IMR-90 (cell line): ENCODE results near the gene KRT6A. TPM values are rescaled to one million over a fixed set of nuclear protein-coding genes. Genes with fewer than 3 reads are reported as not detected.

Experiments used
- ATAC-seq: fragments of 200-7000 bp; cut with Tn5 transposase; 2 replicates; pipeline ENCODE4 v1.9.1; 2020; ENCODE audit warnings: low read depth, mild to moderate bottlenecking, moderate library complexity
- BruUV-seq: library from RNA; stranded (reverse); fragments of 400-500 nt; replicated peaks from 2 replicates; lab custom pipeline; 2021; lab: Mats Ljungman, UMichigan
- CTCF ChIA-PET: fragments of 300-600 bp; formaldehyde crosslinking; extraction: SDS; loops from one replicate; lab custom pipeline; 2021; ENCODE audit warnings: antibody characterized with exemption; lab: Yijun Ruan, JAX
- POLR2A ChIA-PET: fragments of 300-600 bp; sonication (Branson Sonifier 250); formaldehyde crosslinking; loops from one replicate; lab custom pipeline; 2022; ENCODE audit warnings: antibody characterized with exemption; ENCODE audit not compliant: unreplicated experiment; lab: Charles Lee
- DNase-seq: peaks from one replicate; pipeline ENCODE4 v3.0.0; 2013
- H2AFZ ChIP-seq: replicated peaks from 2 replicates; pipeline ENCODE3; 2013; ENCODE audit warnings: low read length, mild to moderate bottlenecking; ENCODE audit not compliant: poor library complexity
- H2AK5ac ChIP-seq: 2 replicates; pipeline ENCODE4 v1.6.1; 2013; ENCODE audit warnings: low read depth, low read length, inconsistent platforms
- H2AK9ac ChIP-seq: replicated peaks from 2 replicates; pipeline ENCODE3; 2013; ENCODE audit warnings: mild to moderate bottlenecking, low read depth, low read length, moderate library complexity; ENCODE audit not compliant: poor library complexity
- H2BK120ac ChIP-seq: 2 replicates; pipeline ENCODE4 v1.6.1; 2013; ENCODE audit warnings: low read depth, low read length, inconsistent platforms
- H2BK15ac ChIP-seq: 3 replicates; pipeline ENCODE4 v1.6.1; 2013; ENCODE audit warnings: low read depth, low read length, inconsistent platforms
- H2BK20ac ChIP-seq: 2 replicates; pipeline ENCODE4 v1.6.1; 2013; ENCODE audit warnings: low read depth, mild to moderate bottlenecking, inconsistent platforms, low read length, moderate library complexity
- H2BK5ac ChIP-seq: 2 replicates; pipeline ENCODE4 v1.6.1; 2013; ENCODE audit warnings: mild to moderate bottlenecking, low read depth, low read length, inconsistent platforms; ENCODE audit not compliant: poor library complexity, severe bottlenecking
- H3K14ac ChIP-seq: replicated peaks from 2 replicates; pipeline ENCODE4 v1.6.1; 2013; ENCODE audit warnings: low read depth, low read length, inconsistent platforms
- H3K18ac ChIP-seq: 2 replicates; pipeline ENCODE4 v1.6.1; 2013; ENCODE audit warnings: low read depth, low read length, control low read depth
- H3K23ac ChIP-seq: 2 replicates; pipeline ENCODE4 v1.6.1; 2013; ENCODE audit warnings: low read depth, low read length, inconsistent platforms
- H3K27ac ChIP-seq: 2 replicates; pipeline ENCODE4 v1.5.1; 2013; ENCODE audit warnings: mild to moderate bottlenecking, control low read depth, low read length; ENCODE audit not compliant: insufficient read depth
- H3K27me3 ChIP-seq: 2 replicates; pipeline ENCODE4 v1.6.1; 2013; ENCODE audit warnings: low read length; ENCODE audit not compliant: control insufficient read depth, insufficient read depth
- H3K36me3 ChIP-seq: 2 replicates; pipeline ENCODE4 v1.6.1; 2013; ENCODE audit warnings: low read length, mixed read lengths; ENCODE audit not compliant: control insufficient read depth, insufficient read depth
- H3K4ac ChIP-seq: 2 replicates; pipeline ENCODE4 v1.6.1; 2013; ENCODE audit warnings: low read depth, low read length, inconsistent platforms
- H3K4me1 ChIP-seq: 2 replicates; pipeline ENCODE4 v1.6.1; 2013; ENCODE audit warnings: low read length, mixed read lengths; ENCODE audit not compliant: control insufficient read depth, insufficient read depth
- H3K4me2 ChIP-seq: 2 replicates; pipeline ENCODE4 v1.6.1; 2013; ENCODE audit warnings: low read depth, mild to moderate bottlenecking, control low read depth, low read length, moderate library complexity
- H3K4me3 ChIP-seq: 2 replicates; pipeline ENCODE4 v1.5.1; 2013; ENCODE audit warnings: low read depth, mild to moderate bottlenecking, control low read depth, low read length, moderate library complexity; ENCODE audit not compliant: insufficient read depth
- H3K56ac ChIP-seq: 2 replicates; pipeline ENCODE4 v1.6.1; 2013; ENCODE audit warnings: low read length, inconsistent platforms; ENCODE audit not compliant: insufficient read depth; ENCODE audit errors: extremely low read depth
- H3K79me1 ChIP-seq, 2 experiments: 2 replicates each; pipeline ENCODE4 v1.6.1; 2013; ENCODE audit warnings: low read length in 2 of 2, inconsistent platforms in 1 of 2, low read depth in 1 of 2
- H3K9ac ChIP-seq: 2 replicates; pipeline ENCODE4 v1.6.1; 2013; ENCODE audit warnings: low read depth, low read length, control low read depth
- H3K9me1 ChIP-seq: 2 replicates; pipeline ENCODE4 v1.6.1; 2013; ENCODE audit warnings: low read length, inconsistent platforms; ENCODE audit not compliant: insufficient read depth
- H3K9me3 ChIP-seq: 2 replicates; pipeline ENCODE4 v1.6.1; 2013; ENCODE audit warnings: low read length; ENCODE audit not compliant: control insufficient read depth, insufficient read depth
- H4K20me1 ChIP-seq: 2 replicates; pipeline ENCODE4 v1.6.1; 2013; ENCODE audit warnings: low read length, inconsistent platforms; ENCODE audit not compliant: insufficient read depth
- H4K5ac ChIP-seq: 2 replicates; pipeline ENCODE4 v1.6.1; 2013; ENCODE audit warnings: mild to moderate bottlenecking, low read depth, low read length, control low read depth
- H4K8ac ChIP-seq, 2 experiments: 2 replicates each; pipeline ENCODE4 v1.6.1; 2013; ENCODE audit warnings: low read depth in 2 of 2, low read length in 2 of 2, control low read depth in 1 of 2, inconsistent platforms in 1 of 2
- H4K91ac ChIP-seq: 2 replicates; pipeline ENCODE4 v1.6.1; 2013; ENCODE audit warnings: low read depth, low read length, inconsistent platforms; ENCODE audit not compliant: insufficient read depth
- BHLHE40 ChIP-seq: fragments of 150-350 bp; IDR thresholded peaks from 2 replicates; pipeline ENCODE4 v1.6.1; 2016; ENCODE audit warnings: mild to moderate bottlenecking, low read depth, low read length
- CEBPB ChIP-seq: IDR thresholded peaks from 2 replicates; pipeline ENCODE4 v1.6.1; 2012; ENCODE audit warnings: low read depth, low read length, improper control_type of control experiment
- CHD1 ChIP-seq: IDR thresholded peaks from 2 replicates; pipeline ENCODE4 v1.6.1; 2012; ENCODE audit warnings: low read depth, low read length, improper control_type of control experiment
- CTCF ChIP-seq: conservative IDR thresholded peaks from 2 replicates; pipeline ENCODE4 v1.5.1; 2012; ENCODE audit warnings: mild to moderate bottlenecking, low read depth, low read length, improper control_type of control experiment
- ELK1 ChIP-seq: fragments of 150-350 bp; IDR thresholded peaks from 2 replicates; pipeline ENCODE4 v1.6.1; 2016; ENCODE audit warnings: low read depth, mild to moderate bottlenecking, low read length, moderate library complexity, borderline replicate concordance
- FOS ChIP-seq: fragments of 150-350 bp; IDR thresholded peaks from 2 replicates; pipeline ENCODE4 v1.6.1; 2016; ENCODE audit warnings: low read depth, low read length
- MAFK ChIP-seq: IDR thresholded peaks from 2 replicates; pipeline ENCODE4 v1.6.1; 2012; ENCODE audit warnings: low read depth, low read length, improper control_type of control experiment
- MAZ ChIP-seq: IDR thresholded peaks from 2 replicates; pipeline ENCODE4 v1.6.1; 2012; ENCODE audit warnings: low read depth, mild to moderate bottlenecking, low read length, improper control_type of control experiment, moderate library complexity, borderline replicate concordance
- MXI1 ChIP-seq: IDR thresholded peaks from 2 replicates; pipeline ENCODE4 v1.6.1; 2012; ENCODE audit warnings: low read depth, mild to moderate bottlenecking, low read length, moderate library complexity, borderline replicate concordance
- NFE2L2 ChIP-seq: fragments of 150-350 bp; IDR thresholded peaks from 2 replicates; pipeline ENCODE4 v1.6.1; 2016; ENCODE audit warnings: low read depth, mild to moderate bottlenecking, low read length
- POLR2A ChIP-seq: IDR thresholded peaks from 2 replicates; pipeline ENCODE4 v1.6.1; 2012; ENCODE audit warnings: mild to moderate bottlenecking, low read depth, low read length
- RAD21 ChIP-seq: IDR thresholded peaks from 2 replicates; pipeline ENCODE4 v1.6.1; 2012; ENCODE audit warnings: low read length, improper control_type of control experiment
- RCOR1 ChIP-seq: IDR thresholded peaks from 2 replicates; pipeline ENCODE4 v1.6.1; 2012; ENCODE audit warnings: mild to moderate bottlenecking, low read length, improper control_type of control experiment; ENCODE audit not compliant: insufficient replicate concordance
- RFX5 ChIP-seq: IDR thresholded peaks from 2 replicates; pipeline ENCODE4 v1.8.0; 2012; ENCODE audit warnings: low read depth, mild to moderate bottlenecking, low read length, moderate library complexity
- SMC3 ChIP-seq: fragments of 150-350 bp; IDR thresholded peaks from 2 replicates; pipeline ENCODE4 v1.6.1; 2016; ENCODE audit warnings: low read depth, mild to moderate bottlenecking, antibody characterized with exemption, low read length, moderate library complexity
- USF2 ChIP-seq: fragments of 150-350 bp; IDR thresholded peaks from 2 replicates; pipeline ENCODE4 v1.6.1; 2017; ENCODE audit warnings: mild to moderate bottlenecking, antibody characterized with exemption, low read length, low read depth
- WGBS, 2 experiments: methylation state at CpG; one replicate each; pipeline versions ENCODE4 v1.1.5 to v1.1.7; 2013; ENCODE audit warnings: missing lambda C conversion rate in 2 of 2; ENCODE audit not compliant: insufficient read length in 1 of 2; ENCODE audit errors: extremely low coverage in 2 of 2; 5-methylcytosine and 5-hydroxymethylcytosine counted together
- dilution Hi-C: fragments of 300-500 bp; cut with HindIII; formaldehyde crosslinking; loops from one replicate; pipeline ENCODE4 v1.14.3; 2018; ENCODE audit warnings: low sequenced_read_pairs; ENCODE audit not compliant: unreplicated experiment
- in situ Hi-C: fragments of 300-500 bp; cut with MboI; formaldehyde crosslinking; loops from 3 replicates; pipeline ENCODE4 v1.14.3; 2019; ENCODE audit warnings: low sequenced_read_pairs, inconsistent platforms, mixed read lengths
- intact Hi-C: fragments of 100-400 bp; cut with micrococcal nuclease; formaldehyde crosslinking; loops from 2 replicates; pipeline ENCODE4 v1.10.0; 2022
- polyA plus RNA-seq, 3 experiments: library from polyadenylated mRNA; depleted of rRNA; stranded (reverse); fragments of >200 nt; gene quantifications; 2 replicates each; pipeline ENCODE4 v1.2.3, GENCODE V29; 2012; ENCODE audit warnings: low replicate concordance in 1 of 3
- total RNA-seq: library from RNA; depleted of rRNA; stranded (reverse); fragments of >200 nt; gene quantifications from 2 replicates; pipeline ENCODE4 v1.2.3, GENCODE V29; 2012

KRT6A gene
- total and polyA plus RNA-seq, 2 of the 4 experiments (the other 2 are of a cell fraction), result not detected

GRCh38 chr12:52496054-52496453 lies 3.0 kb upstream of the KRT6A start:
- Histone ChIP-seq H4K20me1 (no peaks in the 10 kb centered on the region), H3K4me1 (no peaks in the 10 kb centered on the region), H4K91ac (no peak overlapping the region), H3K9ac (no peak overlapping the region), H3K14ac (no peak overlapping the region), H4K8ac (no peak overlapping the region), H3K36me3 (no peaks in the 10 kb centered on the region), H2AK9ac (no peak overlapping the region), H3K9me3 (no peaks in the 10 kb centered on the region), H2BK20ac (no peak overlapping the region), H3K18ac (no peak overlapping the region), H2AK5ac (no peak overlapping the region), H3K27me3 (peaks cover 11% of the 10 kb centered on the region), H3K23ac (no peak overlapping the region), H3K4ac (no peak overlapping the region), H2AFZ (no peak overlapping the region), H3K79me1 (no peaks in the 10 kb centered on the region), H2BK5ac (no peak overlapping the region), H3K56ac (no peak overlapping the region), H3K4me3 (no peak overlapping the region), H3K27ac (no peak overlapping the region), H3K9me1 (no peaks in the 10 kb centered on the region), H3K4me2 (no peak overlapping the region), H2BK120ac (no peak overlapping the region), H2BK15ac (no peak overlapping the region), H4K5ac (no peak overlapping the region)
- ChIA-PET CTCF (no interaction called here), POLR2A (no interaction called here)
- intact Hi-C loops, result no loop called here
- dilution Hi-C loops, result no loop called here
- ATAC-seq (no peak), DNase-seq (no peak)
- TF ChIP-seq CEBPB, result no peak
- no peak for TF ChIP-seq NFE2L2
- no peak for TF ChIP-seq MXI1
- TF ChIP-seq RCOR1, result no peak
- TF ChIP-seq BHLHE40, result no peak
- no peak for TF ChIP-seq SMC3
- TF ChIP-seq MAZ, result no peak
- no peak for TF ChIP-seq CHD1
- no peak for TF ChIP-seq RFX5
- no peak for TF ChIP-seq ELK1
- TF ChIP-seq CTCF, result no peak
- no peak for TF ChIP-seq POLR2A
- no peak for TF ChIP-seq RAD21
- no peak for TF ChIP-seq MAFK
- TF ChIP-seq USF2, result no peak
- TF ChIP-seq FOS, result no peak
- WGBS, 2 experiments, result no CpG with 5 or more reads among the region's 2 CpGs
- in situ Hi-C loops, result no loop called here
- BruUV-seq, result no TSS peak
